ENCODE data around the gene RBMS3. TPM values are rescaled to one million over a fixed set of nuclear protein-coding genes. Genes with fewer than 3 reads are reported as not detected.

The RBMS3 gene
- total and polyA plus RNA-seq, 5 donors from 2014 or later = 5.2 to 18.8 (median 8.5) TPM

DNA sequence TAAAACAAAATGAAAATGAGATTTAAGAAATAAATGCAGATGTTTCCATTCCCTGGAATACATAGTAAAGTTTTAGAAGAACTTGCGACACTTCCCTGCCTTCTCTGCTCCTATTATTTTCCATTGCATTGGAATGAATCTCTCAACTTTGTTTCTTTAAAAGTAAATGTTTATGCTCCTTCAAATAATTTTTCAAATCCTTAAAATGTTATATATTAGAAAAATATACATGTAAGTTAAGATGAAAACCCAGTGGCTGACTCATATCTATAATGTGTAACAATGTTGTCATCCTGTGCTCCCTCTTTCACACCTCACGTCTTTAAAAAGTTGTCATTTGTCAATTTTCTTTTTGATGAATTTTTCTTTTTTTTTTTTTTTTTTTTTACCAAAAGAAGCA, 3.6 kb downstream of the RBMS3 start:
- peak overlapping the region in 3 of 4 donors; percentile 14 to 89 (median 58) for H3K4me3 Mint-ChIP-seq
- no peak overlapping the region for H3K27ac Mint-ChIP-seq
- Histone ChIP-seq H3K36me3 (ENCODE audit: control insufficient read depth, insufficient read depth, low read length) (no peaks in the 10 kb centered on the region), H3K9me3 (ENCODE audit: control insufficient read depth in 2 of 2, low read length in 2 of 2) (no peaks in the 10 kb centered on the region), H3K27me3 (ENCODE audit: control insufficient read depth, insufficient read depth, low read length) (no peaks in the 10 kb centered on the region), H3K4me1 (ENCODE audit: control insufficient read depth, insufficient read depth, low read length, poor library complexity, severe bottlenecking) (peaks cover 8% of the 10 kb centered on the region), H3K4me3 (ENCODE audit: low read depth, low read length) (peak overlapping the region; percentile 85), H3K27ac (ENCODE audit: insufficient read depth, low read length, poor library complexity, severe bottlenecking) (no peak overlapping the region)
- ATAC-seq (ENCODE audit: low read depth in 2 of 2) = no peak
- H3K36me3 Mint-ChIP-seq = no peaks in the 10 kb centered on the region
- H3K9me3 Mint-ChIP-seq = no peaks in the 10 kb centered on the region
- H3K4me1 Mint-ChIP-seq = peaks cover 6 to 58% (median 21%) of the 10 kb centered on the region in 4 donors
- H3K27me3 Mint-ChIP-seq = no peaks in the 10 kb centered on the region
- DNase-seq = peak in 1 of 3 donors; percentile 37

GRCh38 chr3:29285471-29286071, 4.7 kb downstream of the RBMS3 start:
- DNase-seq (peak in 1 of 3 donors; percentile 25), ATAC-seq (ENCODE audit: low read depth in 2 of 2) (no peak)
- Mint-ChIP-seq H3K27me3 (no peaks in the 10 kb centered on the region), H3K27ac (peak overlapping the region; percentile 47 to 97 (median 75)), H3K9me3 (no peaks in the 10 kb centered on the region), H3K4me3 (peak overlapping the region; percentile 37 to 77 (median 58)), H3K4me1 (peaks cover 6 to 55% (median 20%) of the 10 kb centered on the region in 4 donors), H3K36me3 (no peaks in the 10 kb centered on the region)
- H3K27ac ChIP-seq (ENCODE audit: insufficient read depth, low read length, poor library complexity, severe bottlenecking) = no peak overlapping the region
- no peaks in the 10 kb centered on the region for H3K9me3 ChIP-seq (ENCODE audit: control insufficient read depth in 2 of 2, low read length in 2 of 2)
- H3K36me3 ChIP-seq (ENCODE audit: control insufficient read depth, insufficient read depth, low read length) = no peaks in the 10 kb centered on the region
- H3K4me3 ChIP-seq (ENCODE audit: low read depth, low read length) = peak overlapping the region; percentile 52
- no peaks in the 10 kb centered on the region for H3K27me3 ChIP-seq (ENCODE audit: control insufficient read depth, insufficient read depth, low read length)
- peaks cover 5% of the 10 kb centered on the region for H3K4me1 ChIP-seq (ENCODE audit: control insufficient read depth, insufficient read depth, low read length, poor library complexity, severe bottlenecking)

DNA sequence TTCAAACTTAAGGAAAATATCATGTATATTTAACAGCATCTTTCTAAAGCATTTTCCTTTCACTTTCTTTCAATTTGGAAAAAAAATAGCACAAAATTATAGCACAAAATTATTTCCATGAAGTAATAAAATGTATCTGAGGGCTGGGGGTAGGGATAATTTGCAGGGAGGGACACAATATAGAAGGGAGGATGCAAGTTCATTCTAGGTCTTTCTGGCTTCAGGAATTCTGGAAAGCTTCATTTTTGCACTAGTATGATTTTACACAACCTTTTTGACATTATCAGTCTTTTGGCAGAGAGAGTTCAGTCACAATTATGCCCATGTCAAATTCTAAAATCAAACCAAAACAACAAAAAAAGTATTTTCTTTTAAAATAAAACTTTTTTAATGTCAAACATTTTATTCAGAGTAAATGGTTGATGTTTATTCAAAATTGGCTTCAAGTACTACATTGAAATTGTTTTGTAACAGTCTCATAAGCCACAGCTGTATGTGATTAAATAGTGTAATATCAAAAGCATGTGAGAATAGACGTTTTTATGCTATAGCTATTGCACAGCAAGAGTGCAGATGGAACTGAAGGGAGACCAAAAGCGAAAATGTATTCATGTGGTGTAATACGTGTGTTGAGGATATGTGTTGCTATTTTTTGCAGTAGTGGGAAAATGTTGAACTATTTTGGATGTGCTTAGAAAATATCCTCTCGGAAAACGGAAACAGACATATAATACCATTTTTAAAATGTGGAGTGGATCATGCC, 5.8 kb downstream of the RBMS3 start:
- no peak for DNase-seq
- no peaks in the 10 kb centered on the region for H3K9me3 Mint-ChIP-seq
- no peak for ATAC-seq (ENCODE audit: low read depth in 2 of 2)
- H3K27me3 Mint-ChIP-seq = no peaks in the 10 kb centered on the region
- H3K4me3 Mint-ChIP-seq = peak overlapping the region in 1 of 4 donors; percentile 77
- H3K9me3 ChIP-seq (ENCODE audit: control insufficient read depth in 2 of 2, low read length in 2 of 2) = no peaks in the 10 kb centered on the region
- H3K36me3 Mint-ChIP-seq = peaks cover 2% of the 10 kb centered on the region
- H3K4me1 Mint-ChIP-seq = peaks cover 4 to 51% (median 15%) of the 10 kb centered on the region in 4 donors
- H3K27me3 ChIP-seq (ENCODE audit: control insufficient read depth, insufficient read depth, low read length) = no peaks in the 10 kb centered on the region
- no peak overlapping the region for H3K27ac ChIP-seq (ENCODE audit: insufficient read depth, low read length, poor library complexity, severe bottlenecking)
- peak overlapping the region in 2 of 3 donors; percentile 18 to 28 for H3K27ac Mint-ChIP-seq
- H3K36me3 ChIP-seq (ENCODE audit: control insufficient read depth, insufficient read depth, low read length) = no peaks in the 10 kb centered on the region
- H3K4me3 ChIP-seq (ENCODE audit: low read depth, low read length) = peak overlapping the region; percentile 52
- no peaks in the 10 kb centered on the region for H3K4me1 ChIP-seq (ENCODE audit: control insufficient read depth, insufficient read depth, low read length, poor library complexity, severe bottlenecking)

DNA sequence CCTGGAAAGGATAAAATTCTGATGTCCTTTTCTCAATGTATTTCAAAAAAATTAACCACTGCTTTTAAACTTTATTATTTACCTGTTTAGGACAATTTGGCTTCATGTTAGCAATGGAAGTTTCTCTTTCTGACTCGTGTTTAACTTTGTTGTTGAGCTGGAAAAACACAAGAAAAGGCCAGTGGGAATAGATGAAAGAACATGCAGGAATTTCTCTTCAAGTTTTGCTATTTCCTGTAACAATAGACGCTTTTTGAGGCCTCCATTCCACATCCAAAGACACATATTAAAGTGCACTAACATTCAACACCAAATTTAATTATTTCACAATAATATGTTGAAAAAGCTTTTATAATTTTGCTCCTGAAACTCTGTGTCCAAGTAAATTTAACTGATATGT, 9.7 kb downstream of the RBMS3 start:
- Mint-ChIP-seq H3K4me1 (peaks cover 0 to 49% (median 8%) of the 10 kb centered on the region in 4 donors), H3K4me3 (no peak overlapping the region), H3K9me3 (peaks cover 0 to 3% (median 0%) of the 10 kb centered on the region in 7 donors), H3K27ac (no peak overlapping the region), H3K36me3 (peaks cover 8% of the 10 kb centered on the region), H3K27me3 (no peaks in the 10 kb centered on the region)
- Histone ChIP-seq H3K4me1 (ENCODE audit: control insufficient read depth, insufficient read depth, low read length, poor library complexity, severe bottlenecking) (no peaks in the 10 kb centered on the region), H3K4me3 (ENCODE audit: low read depth, low read length) (no peak overlapping the region), H3K27me3 (ENCODE audit: control insufficient read depth, insufficient read depth, low read length) (no peaks in the 10 kb centered on the region), H3K36me3 (ENCODE audit: control insufficient read depth, insufficient read depth, low read length) (no peaks in the 10 kb centered on the region), H3K9me3 (ENCODE audit: control insufficient read depth in 2 of 2, low read length in 2 of 2) (no peaks in the 10 kb centered on the region), H3K27ac (ENCODE audit: insufficient read depth, low read length, poor library complexity, severe bottlenecking) (no peak overlapping the region)
- DNase-seq (no peak), ATAC-seq (ENCODE audit: low read depth in 2 of 2) (no peak)

- H3K36me3 Mint-ChIP-seq = peaks cover 8% of the 10 kb centered on the region
Measured at GRCh38 chr3:29291260-29291981, 10.6 kb downstream of the RBMS3 start.

GRCh38 chr3:29291982-29292363, 11.1 kb downstream of the RBMS3 start:
- no peaks in the 10 kb centered on the region for H3K27me3 ChIP-seq (ENCODE audit: control insufficient read depth, insufficient read depth, low read length)
- no peak for ATAC-seq (ENCODE audit: low read depth in 2 of 2)
- Mint-ChIP-seq H3K27ac (no peak overlapping the region), H3K9me3 (peaks cover 0 to 3% (median 0%) of the 10 kb centered on the region in 7 donors), H3K4me3 (no peak overlapping the region), H3K4me1 (peaks cover 0 to 37% (median 7%) of the 10 kb centered on the region in 4 donors), H3K36me3 (peaks cover 8% of the 10 kb centered on the region), H3K27me3 (no peaks in the 10 kb centered on the region)
- DNase-seq = no peak
- no peak overlapping the region for H3K4me3 ChIP-seq (ENCODE audit: low read depth, low read length)
- H3K9me3 ChIP-seq (ENCODE audit: control insufficient read depth in 2 of 2, low read length in 2 of 2) = no peaks in the 10 kb centered on the region
- no peak overlapping the region for H3K27ac ChIP-seq (ENCODE audit: insufficient read depth, low read length, poor library complexity, severe bottlenecking)
- no peaks in the 10 kb centered on the region for H3K4me1 ChIP-seq (ENCODE audit: control insufficient read depth, insufficient read depth, low read length, poor library complexity, severe bottlenecking)
- H3K36me3 ChIP-seq (ENCODE audit: control insufficient read depth, insufficient read depth, low read length) = no peaks in the 10 kb centered on the region

More at GRCh38 chr3:29291260-29291981, 10.6 kb downstream of the RBMS3 start:
- Histone ChIP-seq H3K4me3 (ENCODE audit: low read depth, low read length) (no peak overlapping the region), H3K36me3 (ENCODE audit: control insufficient read depth, insufficient read depth, low read length) (no peaks in the 10 kb centered on the region), H3K27me3 (ENCODE audit: control insufficient read depth, insufficient read depth, low read length) (no peaks in the 10 kb centered on the region), H3K4me1 (ENCODE audit: control insufficient read depth, insufficient read depth, low read length, poor library complexity, severe bottlenecking) (no peaks in the 10 kb centered on the region), H3K9me3 (ENCODE audit: control insufficient read depth in 2 of 2, low read length in 2 of 2) (no peaks in the 10 kb centered on the region), H3K27ac (ENCODE audit: insufficient read depth, low read length, poor library complexity, severe bottlenecking) (no peak overlapping the region)
- no peak for DNase-seq
- ATAC-seq (ENCODE audit: low read depth in 2 of 2) = no peak
- peaks cover 0 to 3% (median 0%) of the 10 kb centered on the region in 7 donors for H3K9me3 Mint-ChIP-seq
- no peaks in the 10 kb centered on the region for H3K27me3 Mint-ChIP-seq
- peaks cover 0 to 41% (median 7%) of the 10 kb centered on the region in 4 donors for H3K4me1 Mint-ChIP-seq
- H3K4me3 Mint-ChIP-seq = no peak overlapping the region
- peak overlapping the region in 1 of 3 donors; percentile 17 for H3K27ac Mint-ChIP-seq

DNA sequence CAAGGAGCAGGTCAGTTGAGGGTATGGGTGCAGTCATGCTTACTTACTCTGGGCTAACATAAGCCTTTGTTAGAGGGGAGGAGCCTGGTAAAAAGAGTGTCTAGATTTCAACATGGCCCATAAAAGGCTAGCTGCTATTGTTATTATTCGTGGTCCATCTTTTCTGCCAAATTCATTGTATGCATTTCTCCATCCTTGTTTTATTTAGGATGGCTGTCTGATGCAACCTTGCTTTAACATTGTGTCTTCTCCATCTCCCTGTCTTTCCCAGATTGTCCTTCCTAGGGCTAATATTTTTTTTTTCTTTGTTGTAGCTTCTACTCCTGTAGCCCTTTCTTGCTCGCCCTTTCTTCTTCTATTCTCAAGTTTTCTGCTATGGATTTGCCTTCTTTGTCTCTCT, 12.6 kb downstream of the RBMS3 start:
- H3K27me3 ChIP-seq (ENCODE audit: control insufficient read depth, insufficient read depth, low read length) = no peaks in the 10 kb centered on the region
- Mint-ChIP-seq H3K9me3 (peaks cover 0 to 3% (median 0%) of the 10 kb centered on the region in 7 donors), H3K4me3 (no peak overlapping the region), H3K36me3 (peaks cover 8% of the 10 kb centered on the region), H3K4me1 (peaks cover 0 to 38% (median 12%) of the 10 kb centered on the region in 4 donors), H3K27me3 (no peaks in the 10 kb centered on the region), H3K27ac (peak overlapping the region in 1 of 3 donors; percentile 62)
- no peaks in the 10 kb centered on the region for H3K9me3 ChIP-seq (ENCODE audit: control insufficient read depth in 2 of 2, low read length in 2 of 2)
- no peak overlapping the region for H3K27ac ChIP-seq (ENCODE audit: insufficient read depth, low read length, poor library complexity, severe bottlenecking)
- no peaks in the 10 kb centered on the region for H3K4me1 ChIP-seq (ENCODE audit: control insufficient read depth, insufficient read depth, low read length, poor library complexity, severe bottlenecking)
- no peak overlapping the region for H3K4me3 ChIP-seq (ENCODE audit: low read depth, low read length)
- ATAC-seq (ENCODE audit: low read depth in 2 of 2) (no peak), DNase-seq (no peak)
- H3K36me3 ChIP-seq (ENCODE audit: control insufficient read depth, insufficient read depth, low read length) = no peaks in the 10 kb centered on the region

Measured in CD4-positive, CD25-positive, alpha-beta regulatory T cell (primary cell).